Activated T-cell treated with anti-CD3 and anti-CD28 coated beads, Interleukin-2, amount 50 U/mL, for 48 hours (primary cell): Measurements from ENCODE around the gene ZNF561.
"Not testable (repeated sequence)": the region's sequence is repeated elsewhere in the genome, so short reads cannot be mapped to it uniquely, and the experiment has no call there.

Source experiments
- DNase-seq, 2 experiments: peaks; one replicate each; pipeline ENCODE4 v3.0.0-alpha.2; 2020

The ZNF561 gene

GRCh38 chr19:9621156-9622037, at the start of gene ZNF561:
Gene ZNF561 (minus strand): TSS chr19:9621232. CDS start chr19:9619456, 1,776 bp downstream.
- peak; percentile 91 to 92 for DNase-seq

- no peak for DNase-seq
Observed at GRCh38 chr19:9668544-9668943, 47.5 kb upstream of the ZNF561 start.

DNA sequence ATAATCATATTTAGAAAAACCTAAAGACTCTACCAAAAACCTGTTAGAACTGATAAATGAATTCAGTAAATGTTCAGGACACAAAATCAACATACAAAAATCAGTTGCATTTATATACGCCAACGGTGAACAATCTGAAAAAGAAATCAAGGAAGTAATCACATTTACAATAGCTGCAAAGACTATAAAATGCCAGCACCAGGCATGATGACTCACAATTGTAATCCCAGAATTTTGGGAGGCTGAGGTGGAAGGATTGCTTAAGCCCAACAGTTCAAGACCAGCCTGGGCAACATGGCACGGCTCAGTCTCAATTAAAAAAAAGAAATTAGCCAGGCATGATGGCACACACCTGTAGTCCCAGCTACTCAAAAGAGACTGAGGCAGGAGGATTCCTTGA, 46.9 kb upstream of the ZNF561 start:
- DNase-seq, result no peak

DNA sequence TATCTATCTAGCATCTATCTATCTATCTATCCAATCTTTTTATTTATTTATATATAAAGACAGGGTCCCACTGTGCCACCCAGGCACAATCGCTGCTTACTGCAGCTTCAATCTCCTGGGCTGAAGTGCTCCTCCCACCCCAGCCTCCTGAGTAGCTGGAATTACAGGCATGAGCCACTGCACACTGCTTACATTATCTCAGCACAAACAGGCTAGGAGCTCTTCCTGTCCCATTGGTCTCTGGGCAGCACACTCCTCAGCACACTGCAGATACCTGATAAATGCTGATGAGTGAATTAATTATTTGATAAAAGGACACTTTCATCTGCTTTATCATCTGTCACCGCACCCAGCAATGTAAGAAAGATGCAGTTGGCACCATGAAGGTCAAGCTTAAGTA, 37.7 kb upstream of the ZNF561 start:
- DNase-seq, result no peak

DNA sequence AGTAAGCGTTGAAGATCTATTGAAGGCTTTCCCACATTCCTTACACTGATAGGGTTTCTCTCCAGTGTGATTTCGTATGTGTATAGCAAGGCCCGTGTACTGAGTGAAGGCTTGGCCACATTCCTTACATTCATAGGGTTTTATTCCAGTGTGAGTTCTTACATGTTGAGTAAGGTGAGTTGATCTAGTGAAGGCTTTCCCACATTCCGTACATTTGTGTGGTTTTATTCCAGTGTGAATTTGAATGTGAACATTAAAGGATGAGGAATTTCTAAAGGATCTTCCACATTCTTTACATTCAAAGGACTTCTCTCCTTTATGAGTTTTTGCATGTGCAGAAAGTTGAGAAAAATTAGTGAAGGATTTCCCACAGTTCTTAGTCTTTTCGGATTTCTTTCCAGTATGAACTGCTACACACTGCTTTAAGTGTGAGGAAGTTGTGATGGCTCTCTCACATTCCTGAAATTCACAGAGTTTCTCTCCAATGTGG, 32.1 kb upstream of the ZNF561 start:
- DNase-seq, result not testable (repeated sequence)

GRCh38 chr19:9651464-9651863, 30.4 kb upstream of the ZNF561 start:
- not testable (repeated sequence) for DNase-seq

GRCh38 chr19:9650345-9650744, 29.3 kb upstream of the ZNF561 start:
- DNase-seq, result no peak

GRCh38 chr19:9645472-9645871, 24.4 kb upstream of the ZNF561 start:
- no peak for DNase-seq

- no peak for DNase-seq
Observed at GRCh38 chr19:9644472-9644871, 23.4 kb upstream of the ZNF561 start.

- DNase-seq, result no peak
Observed at GRCh38 chr19:9641810-9642209, 20.8 kb upstream of the ZNF561 start.

GRCh38 chr19:9640956-9641355, 19.9 kb upstream of the ZNF561 start:
- no peak for DNase-seq

GRCh38 chr19:9636018-9636417, 15.0 kb upstream of the ZNF561 start:
- no peak for DNase-seq

GRCh38 chr19:9627856-9628255, 6.8 kb upstream of the ZNF561 start:
- no peak for DNase-seq

DNA sequence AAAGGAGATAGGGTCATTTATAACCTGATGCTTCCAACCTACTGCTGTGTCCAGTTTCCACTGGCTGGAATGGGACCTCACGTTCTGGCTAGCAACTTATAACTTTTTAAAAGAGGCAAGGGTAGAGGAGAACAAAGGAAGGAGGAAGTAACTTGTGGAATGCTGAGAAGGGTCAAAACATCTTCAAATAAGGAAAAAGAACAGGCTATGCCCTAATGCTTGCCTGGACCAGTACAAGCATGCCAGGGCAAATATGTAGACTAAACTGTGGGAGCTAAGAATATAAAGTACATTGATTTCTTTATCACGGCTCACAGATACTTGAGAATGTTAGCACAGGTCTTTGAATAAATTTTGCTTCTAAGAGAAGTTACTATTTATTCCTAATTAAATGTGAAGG, 1.5 kb upstream of the ZNF561 start:
- no peak for DNase-seq

DNA sequence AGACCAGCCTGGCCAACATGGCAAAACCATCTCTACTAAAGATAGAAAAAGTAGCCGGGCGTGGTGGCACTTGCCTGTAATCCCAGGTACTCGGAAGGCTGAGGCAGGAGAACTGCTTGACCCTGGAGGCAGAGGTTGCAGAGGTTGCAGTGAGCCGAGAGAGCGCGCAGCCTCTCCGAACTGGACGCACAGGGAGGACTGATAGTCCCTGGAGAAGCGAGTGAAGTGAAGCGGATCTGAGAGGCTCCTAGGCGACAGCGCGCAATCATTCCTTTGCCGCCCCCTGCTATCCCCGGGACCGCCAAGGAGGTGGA, 233 bp downstream of the ZNF561 start:
- no peak for DNase-seq

DNA sequence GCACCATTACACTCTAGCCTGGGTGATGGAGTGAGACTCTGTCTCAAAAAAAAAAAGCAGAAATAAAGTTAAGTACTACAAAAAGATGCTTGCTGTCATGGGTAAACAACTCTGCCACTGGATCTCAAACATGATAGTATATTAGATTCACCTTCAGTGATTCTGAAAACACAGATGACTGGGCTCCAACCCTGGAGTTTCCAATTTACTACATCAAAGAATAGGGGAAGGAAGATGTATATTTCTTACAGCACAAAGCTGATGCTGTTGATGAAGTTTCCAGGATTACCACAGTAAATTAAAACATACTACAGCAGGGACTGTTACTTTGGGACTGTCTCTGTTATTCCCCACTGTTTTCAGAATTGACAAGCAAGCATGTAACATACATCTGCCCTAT, 5.2 kb downstream of the ZNF561 start:
- no peak for DNase-seq

- no peak for DNase-seq
Observed at GRCh38 chr19:9610484-9611113, 10.4 kb downstream of the ZNF561 start.

DNA sequence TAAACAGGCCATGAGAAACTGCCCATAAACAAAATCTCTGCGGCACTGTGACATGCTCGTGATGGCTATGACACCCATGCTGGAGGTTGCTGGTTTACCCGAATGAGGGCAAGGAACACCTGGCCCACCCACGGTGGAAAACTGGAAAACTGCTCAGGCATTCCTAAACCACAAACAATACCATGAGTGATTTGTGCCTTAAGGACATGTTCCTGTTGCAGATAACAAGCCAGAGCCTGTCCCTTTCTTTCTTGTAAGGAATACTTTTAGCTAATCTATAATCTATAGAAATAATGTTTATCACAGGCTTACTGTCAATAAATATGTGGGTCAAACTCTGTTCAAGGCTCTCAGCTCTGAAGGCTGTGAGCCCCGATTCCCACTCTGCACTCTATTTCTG, 12.1 kb downstream of the ZNF561 start:
- DNase-seq, result no peak

DNA sequence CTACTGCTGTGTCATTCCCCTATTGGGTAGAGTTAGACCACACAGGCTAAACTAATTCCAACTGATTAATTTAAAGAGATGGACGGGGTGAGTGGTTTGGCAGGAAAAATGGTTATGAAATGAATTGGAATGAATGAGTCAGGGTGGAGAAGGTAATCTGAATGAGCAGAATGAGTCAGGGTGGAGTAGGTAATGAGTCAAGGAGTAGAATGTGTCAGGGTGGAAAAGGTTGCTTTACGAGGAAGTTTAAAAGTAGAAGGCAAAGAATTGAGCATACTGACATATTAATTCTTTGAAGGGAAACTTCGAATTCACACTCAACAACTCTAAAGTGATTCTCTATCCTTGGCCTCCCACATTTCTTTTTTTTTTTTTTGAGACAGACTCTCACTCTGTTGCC, 24.0 kb downstream of the ZNF561 start:
- DNase-seq, result no peak

GRCh38 chr19:9586764-9587163, 34.3 kb downstream of the ZNF561 start:
- DNase-seq, result peak; percentile 85

DNA sequence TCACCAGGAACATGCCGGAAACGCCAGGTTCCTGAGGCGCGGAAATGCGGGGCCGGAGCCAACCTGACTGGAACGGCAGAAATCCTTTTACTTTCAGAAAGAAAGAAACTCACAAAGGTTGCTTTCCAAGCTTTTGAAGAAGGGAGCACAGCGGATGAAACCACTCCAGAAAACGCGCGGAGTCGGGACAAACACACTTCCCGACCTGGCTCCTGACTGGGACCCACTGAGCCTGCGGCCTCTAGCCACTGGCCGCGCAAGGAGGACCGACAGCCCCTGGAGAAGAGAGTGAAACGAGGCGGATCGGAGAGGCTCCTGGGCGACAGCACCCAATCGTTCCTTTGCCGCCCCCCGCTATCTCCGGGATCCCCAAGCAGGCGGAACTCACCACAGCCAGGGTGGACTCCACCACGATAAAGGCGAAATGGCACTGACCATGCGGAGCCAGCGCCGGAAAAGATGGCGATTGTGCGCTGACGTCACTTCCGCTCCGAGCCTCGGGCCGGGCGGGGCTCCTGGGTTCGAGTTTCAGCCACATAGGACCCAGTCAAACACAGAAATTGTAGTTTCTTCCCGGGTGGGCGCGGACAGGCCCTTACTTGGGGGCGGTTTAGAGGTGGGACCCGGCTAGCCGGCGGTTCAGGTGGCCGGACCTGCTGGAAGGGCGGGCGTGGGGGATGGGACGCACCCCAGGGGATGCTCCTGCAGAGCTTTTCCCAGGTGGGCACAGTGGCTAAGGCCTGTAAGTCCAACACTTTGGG, 36.8 kb downstream of the ZNF561 start, which contains the start of gene ZNF121:
TSS of gene ZNF121 (minus strand) at position 432 of the 761 bp plus-strand sequence. CDS start 16,407 bp downstream, outside the sequence.
- peak; percentile 90 to 91 for DNase-seq

- not testable (repeated sequence) for DNase-seq
Observed at GRCh38 chr19:9582081-9582725, 38.8 kb downstream of the ZNF561 start.

DNA sequence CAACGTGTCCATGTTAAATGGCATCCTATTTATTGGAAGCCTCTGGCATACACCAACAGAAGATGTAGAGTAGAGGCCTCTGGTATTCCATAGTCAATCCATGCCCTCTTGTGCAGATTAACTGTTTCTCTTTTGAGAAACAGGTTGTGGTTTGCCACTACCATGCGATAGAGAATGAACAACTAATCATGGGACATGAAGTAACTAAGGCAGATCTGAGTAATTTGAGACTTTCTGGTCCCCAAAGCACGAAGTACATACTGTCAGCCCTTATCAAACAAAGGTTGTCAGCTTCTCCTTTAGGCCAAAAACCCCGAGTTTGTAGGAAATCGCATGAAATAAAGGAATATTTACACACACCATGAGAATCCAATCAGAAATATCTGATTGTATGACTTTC, 40.3 kb downstream of the ZNF561 start:
- DNase-seq, result no peak
